H9 (cell line): ENCODE measurements around the gene ZNF570. TPM values are rescaled to one million over a fixed set of nuclear protein-coding genes. Genes with fewer than 3 reads are reported as not detected.

Experiments
- DNase-seq: peaks from one replicate; pipeline ENCODE4 v3.0.0-alpha.2; 2017
- H2AFZ ChIP-seq: one replicate; pipeline ENCODE4 v1.6.1; 2013; ENCODE audit warnings: mild to moderate bottlenecking, low read length, control low read depth, moderate library complexity
- H2AK5ac ChIP-seq: 2 replicates; pipeline ENCODE4 v1.6.1; 2013; ENCODE audit warnings: low read length, control low read depth, mixed read lengths; ENCODE audit not compliant: insufficient read length
- H2BK120ac ChIP-seq: one replicate; pipeline ENCODE4 v1.6.1; 2013; ENCODE audit warnings: low read depth, mild to moderate bottlenecking, low read length, control low read depth, inconsistent platforms; ENCODE audit not compliant: poor library complexity, severe bottlenecking
- H2BK12ac ChIP-seq: 2 replicates; pipeline ENCODE4 v1.6.1; 2013; ENCODE audit warnings: low read length, control low read depth, mixed read lengths, low read depth; ENCODE audit not compliant: insufficient read length
- H2BK15ac ChIP-seq: 2 replicates; pipeline ENCODE4 v1.6.1; 2013; ENCODE audit warnings: low read depth, low read length, control low read depth
- H2BK20ac ChIP-seq: one replicate; pipeline ENCODE4 v1.6.1; 2013; ENCODE audit warnings: low read depth, mild to moderate bottlenecking, low read length, control low read depth, inconsistent platforms; ENCODE audit not compliant: poor library complexity, severe bottlenecking
- H2BK5ac ChIP-seq: 2 replicates; pipeline ENCODE4 v1.6.1; 2013; ENCODE audit warnings: low read length, control low read depth, mixed read lengths; ENCODE audit not compliant: insufficient read length
- H3K14ac ChIP-seq: 2 replicates; pipeline ENCODE4 v1.6.1; 2013; ENCODE audit warnings: low read length, control low read depth; ENCODE audit not compliant: insufficient read depth
- H3K18ac ChIP-seq: 2 replicates; pipeline ENCODE4 v1.6.1; 2013; ENCODE audit warnings: low read depth, mild to moderate bottlenecking, mixed read lengths, low read length, control low read depth; ENCODE audit not compliant: insufficient read length
- H3K23ac ChIP-seq: 2 replicates; pipeline ENCODE4 v1.6.1; 2013; ENCODE audit warnings: low read length, control low read depth, mixed read lengths, low read depth; ENCODE audit not compliant: insufficient read length
- H3K23me2 ChIP-seq: 2 replicates; pipeline ENCODE4 v1.6.1; 2013; ENCODE audit warnings: low read depth, mild to moderate bottlenecking, mixed read lengths, low read length, control low read depth; ENCODE audit not compliant: insufficient read length, poor library complexity, severe bottlenecking
- H3K27ac ChIP-seq: 2 replicates; pipeline ENCODE4 v1.5.1; 2013; ENCODE audit warnings: low read length, control low read depth, mixed read lengths, low read depth; ENCODE audit not compliant: insufficient read length
- H3K27me3 ChIP-seq: 2 replicates; pipeline ENCODE4 v1.6.1; 2013; ENCODE audit warnings: low read length, control low read depth, inconsistent platforms; ENCODE audit not compliant: insufficient read depth
- H3K4ac ChIP-seq: 2 replicates; pipeline ENCODE4 v1.6.1; 2013; ENCODE audit warnings: low read depth, mild to moderate bottlenecking, control low read depth, inconsistent platforms, low read length, moderate library complexity
- H3K4me1 ChIP-seq: 2 replicates; pipeline ENCODE4 v1.6.1; 2013; ENCODE audit warnings: low read length, control low read depth, inconsistent platforms; ENCODE audit not compliant: insufficient read depth
- H3K4me2 ChIP-seq: 2 replicates; pipeline ENCODE4 v1.6.1; 2013; ENCODE audit warnings: low read length, control low read depth, mixed read lengths; ENCODE audit not compliant: insufficient read length, insufficient read depth
- H3K56ac ChIP-seq: 2 replicates; pipeline ENCODE4 v1.6.1; 2013; ENCODE audit warnings: low read depth, mild to moderate bottlenecking, mixed read lengths, low read length, control low read depth; ENCODE audit not compliant: insufficient read length
- H3K79me1 ChIP-seq: 2 replicates; pipeline ENCODE4 v1.6.1; 2013; ENCODE audit warnings: low read depth, mild to moderate bottlenecking, moderate library complexity, low read length, control low read depth, inconsistent platforms; ENCODE audit not compliant: insufficient read depth, poor library complexity, severe bottlenecking
- H3K79me2 ChIP-seq: 2 replicates; pipeline ENCODE4 v1.6.1; 2013; ENCODE audit warnings: low read length, control low read depth, inconsistent platforms; ENCODE audit not compliant: insufficient read depth
- H3K9ac ChIP-seq: 2 replicates; pipeline ENCODE4 v1.6.1; 2013; ENCODE audit warnings: low read length, control low read depth, mixed read lengths; ENCODE audit not compliant: insufficient read length; ENCODE audit errors: extremely low read depth
- H3K9me3 ChIP-seq: one replicate; pipeline ENCODE4 v1.6.1; 2013; ENCODE audit warnings: low read depth, low read length, inconsistent platforms; ENCODE audit not compliant: control insufficient read depth
- H3T11ph ChIP-seq: one replicate; pipeline ENCODE4 v1.6.1; 2013; ENCODE audit warnings: mild to moderate bottlenecking, low read length, control low read depth, inconsistent platforms
- H4K20me1 ChIP-seq: one replicate; pipeline ENCODE4 v1.6.1; 2013; ENCODE audit not compliant: control insufficient read depth, insufficient read length, insufficient read depth
- H4K5ac ChIP-seq: 2 replicates; pipeline ENCODE4 v1.6.1; 2013; ENCODE audit warnings: low read depth, mild to moderate bottlenecking, mixed read lengths, low read length, control low read depth; ENCODE audit not compliant: insufficient read length
- H4K8ac ChIP-seq: replicated peaks from 2 replicates; pipeline ENCODE4 v1.6.1; 2013; ENCODE audit warnings: low read length, control low read depth, mixed read lengths, low read depth; ENCODE audit not compliant: insufficient read length
- H4K91ac ChIP-seq: 2 replicates; pipeline ENCODE4 v1.6.1; 2013; ENCODE audit warnings: low read depth, mild to moderate bottlenecking, moderate library complexity, mixed read lengths, low read length, control low read depth; ENCODE audit not compliant: insufficient read length
- H3K27ac Mint-ChIP-seq, 3 experiments: 2 replicates in 2 of 3; 3 replicates in 1 of 3; pipeline ENCODE4 v1.8.0; 2020 to 2021; ENCODE audit warnings: mixed read lengths in 3 of 3, mild to moderate bottlenecking in 1 of 3, moderate library complexity in 1 of 3
- H3K27me3 Mint-ChIP-seq: 2 replicates; pipeline ENCODE4 v1.8.0; 2021; ENCODE audit warnings: low read depth, mild to moderate bottlenecking, moderate library complexity, mixed read lengths
- H3K36me3 Mint-ChIP-seq, 3 experiments: 2 replicates in 2 of 3; 3 replicates in 1 of 3; pipeline ENCODE4 v1.8.0; 2020 to 2021; ENCODE audit warnings: low read depth in 3 of 3, mixed read lengths in 3 of 3; ENCODE audit not compliant: insufficient read depth in 1 of 3
- H3K4me1 Mint-ChIP-seq, 2 experiments: 2 replicates each; pipeline ENCODE4 v1.8.0; 2020; ENCODE audit warnings: mixed read lengths in 2 of 2
- H3K4me3 Mint-ChIP-seq, 2 experiments: 2 replicates in 1 of 2; 3 replicates in 1 of 2; pipeline ENCODE4 v1.8.0; 2020 to 2021; ENCODE audit warnings: mild to moderate bottlenecking in 2 of 2, mixed read lengths in 2 of 2, moderate library complexity in 1 of 2
- H3K9me3 Mint-ChIP-seq, 2 experiments: 2 replicates in 1 of 2; 3 replicates in 1 of 2; pipeline ENCODE4 v1.8.0; 2020; ENCODE audit warnings: mild to moderate bottlenecking in 2 of 2, mixed read lengths in 2 of 2, moderate library complexity in 1 of 2
- WGBS: extraction: QIAGEN DNeasy Blood & Tissue Kit; methylation state at CpG from one replicate; pipeline ENCODE4 v1.1.7; 2013; ENCODE audit warnings: missing lambda C conversion rate, low lambda C conversion rate, mixed read lengths; ENCODE audit not compliant: insufficient read length; ENCODE audit errors: extremely low coverage; 5-methylcytosine and 5-hydroxymethylcytosine counted together
- total RNA-seq: library from RNA; stranded (reverse); gene quantifications from 2 replicates; pipeline ENCODE4 v1.2.1, GENCODE V29; 2021
- TF ChIP-seq, protein P1 (sequence below): fragments of 200-600 bp; sonication (generic); conservative IDR thresholded peaks from 3 replicates; pipeline ENCODE4 v1.8.0; 2021; ENCODE audit warnings: antibody characterized with exemption, mild to moderate bottlenecking

Gene ZNF570
- total RNA-seq, 1 experiment from 2014 or later = 5.9 TPM

GRCh38 chr19:37513397-37513796 lies 44.2 kb downstream of the ZNF570 start:
- Mint-ChIP-seq H3K36me3 (peaks cover 56 to 65% (median 62%) of the 10 kb centered on the region in 3 experiments), H3K4me1 (no peaks in the 10 kb centered on the region), H3K27me3 (no peaks in the 10 kb centered on the region), H3K9me3 (peaks cover 0 to 26% of the 10 kb centered on the region in 2 experiments; a peak in 3 of 5 replicates), H3K27ac (no peak overlapping the region), H3K4me3 (no peak overlapping the region)
- H2BK15ac ChIP-seq = no peak overlapping the region
- no peak overlapping the region for H3K14ac ChIP-seq
- no peaks in the 10 kb centered on the region for H4K20me1 ChIP-seq
- H3K4ac ChIP-seq = no peak overlapping the region
- H3K4me2 ChIP-seq = no peak overlapping the region
- DNase-seq = no peak
- no peak overlapping the region for H3K9ac ChIP-seq
- H3K23ac ChIP-seq = no peak overlapping the region
- H2AK5ac ChIP-seq = no peak overlapping the region
- no peaks in the 10 kb centered on the region for H3K27me3 ChIP-seq
- H4K91ac ChIP-seq = no peak overlapping the region
- WGBS = no CpG with 5 or more reads among the region's 2 CpGs
- no peaks in the 10 kb centered on the region for H3K79me1 ChIP-seq
- TF ChIP-seq, protein P1, sequence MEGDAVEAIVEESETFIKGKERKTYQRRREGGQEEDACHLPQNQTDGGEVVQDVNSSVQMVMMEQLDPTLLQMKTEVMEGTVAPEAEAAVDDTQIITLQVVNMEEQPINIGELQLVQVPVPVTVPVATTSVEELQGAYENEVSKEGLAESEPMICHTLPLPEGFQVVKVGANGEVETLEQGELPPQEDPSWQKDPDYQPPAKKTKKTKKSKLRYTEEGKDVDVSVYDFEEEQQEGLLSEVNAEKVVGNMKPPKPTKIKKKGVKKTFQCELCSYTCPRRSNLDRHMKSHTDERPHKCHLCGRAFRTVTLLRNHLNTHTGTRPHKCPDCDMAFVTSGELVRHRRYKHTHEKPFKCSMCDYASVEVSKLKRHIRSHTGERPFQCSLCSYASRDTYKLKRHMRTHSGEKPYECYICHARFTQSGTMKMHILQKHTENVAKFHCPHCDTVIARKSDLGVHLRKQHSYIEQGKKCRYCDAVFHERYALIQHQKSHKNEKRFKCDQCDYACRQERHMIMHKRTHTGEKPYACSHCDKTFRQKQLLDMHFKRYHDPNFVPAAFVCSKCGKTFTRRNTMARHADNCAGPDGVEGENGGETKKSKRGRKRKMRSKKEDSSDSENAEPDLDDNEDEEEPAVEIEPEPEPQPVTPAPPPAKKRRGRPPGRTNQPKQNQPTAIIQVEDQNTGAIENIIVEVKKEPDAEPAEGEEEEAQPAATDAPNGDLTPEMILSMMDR = no peak
- no peak overlapping the region for H4K8ac ChIP-seq
- H2BK5ac ChIP-seq = no peak overlapping the region
- H3K79me2 ChIP-seq = no peaks in the 10 kb centered on the region
- H2AFZ ChIP-seq = no peak overlapping the region
- H4K5ac ChIP-seq = no peak overlapping the region
- no peak overlapping the region for H3T11ph ChIP-seq
- H2BK12ac ChIP-seq = no peak overlapping the region
- no peak overlapping the region for H3K18ac ChIP-seq
- H3K27ac ChIP-seq = no peak overlapping the region
- H3K56ac ChIP-seq = no peak overlapping the region
- no peak overlapping the region for H2BK120ac ChIP-seq
- H3K9me3 ChIP-seq = no peaks in the 10 kb centered on the region
- H3K23me2 ChIP-seq = no peaks in the 10 kb centered on the region
- no peaks in the 10 kb centered on the region for H3K4me1 ChIP-seq
- H2BK20ac ChIP-seq = no peak overlapping the region
